Measurements from ENCODE around the gene PALD1. TPM values are rescaled to one million over a fixed set of nuclear protein-coding genes. Genes with fewer than 3 reads are reported as not detected.
A peak's percentile ranks its signal among the peaks of the same experiment; 100 is the strongest.

Gene PALD1
- total RNA-seq, 1 donor from 2014 or later = 1.8 TPM

DNA sequence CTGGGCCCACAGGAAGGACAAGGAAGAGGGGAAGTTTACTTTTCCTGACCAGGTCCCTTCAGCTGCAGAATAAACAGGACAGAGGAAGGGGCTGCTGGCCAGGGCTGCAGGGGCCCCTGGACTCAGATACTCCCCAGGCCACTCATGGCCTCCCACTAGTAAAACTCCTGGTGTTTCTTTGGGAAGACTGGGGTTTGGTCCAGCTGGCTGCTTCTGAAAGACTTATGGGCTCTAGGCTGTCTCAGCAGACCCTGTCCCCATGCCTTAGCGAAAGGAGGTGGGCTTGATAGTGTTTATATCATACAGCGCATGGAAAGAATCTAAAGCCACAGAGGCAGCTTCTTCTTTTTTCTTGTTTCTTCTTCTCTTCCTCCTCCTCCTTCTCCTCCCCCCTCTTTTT, 56.4 kb downstream of the PALD1 start:
- Mint-ChIP-seq H3K27ac (ENCODE audit: unreplicated experiment) (no peak overlapping the region), H3K4me3 (ENCODE audit: unreplicated experiment) (no peak overlapping the region)

GRCh38 chr10:70535451-70535850, 56.9 kb downstream of the PALD1 start:
- Histone ChIP-seq H3K9me3 (ENCODE audit: insufficient read depth, low read depth, low read length) (no peaks in the 10 kb centered on the region), H3K4me3 (ENCODE audit: insufficient read depth, low read depth, low read length) (no peak overlapping the region), H4K20me1 (ENCODE audit: insufficient read depth, low read length) (peaks cover 3% of the 10 kb centered on the region), H3K79me2 (ENCODE audit: insufficient read depth, low read length) (no peaks in the 10 kb centered on the region), H3K9ac (ENCODE audit: low read length) (no peak overlapping the region), H3K27ac (ENCODE audit: low read depth, low read length) (no peak overlapping the region), H3K4me1 (ENCODE audit: insufficient read depth, low read length) (peaks cover 4% of the 10 kb centered on the region), H3K27me3 (ENCODE audit: insufficient read depth, low read length) (peaks cover 3% of the 10 kb centered on the region), H2AFZ (ENCODE audit: low read depth, low read length) (no peak overlapping the region), H3K36me3 (ENCODE audit: insufficient read depth, low read length) (no peaks in the 10 kb centered on the region), H3K4me2 (ENCODE audit: low read length) (no peak overlapping the region)
- Mint-ChIP-seq H3K36me3 (ENCODE audit: low read depth, unreplicated experiment) (no peaks in the 10 kb centered on the region), H3K9me3 (ENCODE audit: unreplicated experiment) (peaks cover 2% of the 10 kb centered on the region), H3K4me1 (ENCODE audit: low read depth, unreplicated experiment) (peaks cover 10% of the 10 kb centered on the region), H3K27ac (ENCODE audit: unreplicated experiment) (no peak overlapping the region), H3K4me3 (ENCODE audit: unreplicated experiment) (no peak overlapping the region), H3K27me3 (ENCODE audit: low read depth, unreplicated experiment) (peaks cover 19% of the 10 kb centered on the region)
- DNase-seq (ENCODE audit: low read depth) = no peak
- no peak for FAIRE-seq
- TF ChIP-seq, protein P1, sequence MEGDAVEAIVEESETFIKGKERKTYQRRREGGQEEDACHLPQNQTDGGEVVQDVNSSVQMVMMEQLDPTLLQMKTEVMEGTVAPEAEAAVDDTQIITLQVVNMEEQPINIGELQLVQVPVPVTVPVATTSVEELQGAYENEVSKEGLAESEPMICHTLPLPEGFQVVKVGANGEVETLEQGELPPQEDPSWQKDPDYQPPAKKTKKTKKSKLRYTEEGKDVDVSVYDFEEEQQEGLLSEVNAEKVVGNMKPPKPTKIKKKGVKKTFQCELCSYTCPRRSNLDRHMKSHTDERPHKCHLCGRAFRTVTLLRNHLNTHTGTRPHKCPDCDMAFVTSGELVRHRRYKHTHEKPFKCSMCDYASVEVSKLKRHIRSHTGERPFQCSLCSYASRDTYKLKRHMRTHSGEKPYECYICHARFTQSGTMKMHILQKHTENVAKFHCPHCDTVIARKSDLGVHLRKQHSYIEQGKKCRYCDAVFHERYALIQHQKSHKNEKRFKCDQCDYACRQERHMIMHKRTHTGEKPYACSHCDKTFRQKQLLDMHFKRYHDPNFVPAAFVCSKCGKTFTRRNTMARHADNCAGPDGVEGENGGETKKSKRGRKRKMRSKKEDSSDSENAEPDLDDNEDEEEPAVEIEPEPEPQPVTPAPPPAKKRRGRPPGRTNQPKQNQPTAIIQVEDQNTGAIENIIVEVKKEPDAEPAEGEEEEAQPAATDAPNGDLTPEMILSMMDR (IDR thresholded peaks at IDR 0.05; ENCODE audit: insufficient read depth, low read depth, low read length) = no peak
- TF ChIP-seq EZH2 (IDR thresholded peaks at IDR 0.05; ENCODE audit: insufficient read depth, low read length) = no peak

More for the DNA sequence above, 56.4 kb downstream of the PALD1 start:
- peaks cover 19% of the 10 kb centered on the region for H3K27me3 Mint-ChIP-seq (ENCODE audit: low read depth, unreplicated experiment)
- H3K79me2 ChIP-seq (ENCODE audit: insufficient read depth, low read length) = no peaks in the 10 kb centered on the region
- H3K4me1 ChIP-seq (ENCODE audit: insufficient read depth, low read length) = no peaks in the 10 kb centered on the region
- H3K9me3 Mint-ChIP-seq (ENCODE audit: unreplicated experiment) = peaks cover under 1% of the 10 kb centered on the region
- H3K9ac ChIP-seq (ENCODE audit: low read length) = no peak overlapping the region
- TF ChIP-seq, protein P1 (IDR thresholded peaks at IDR 0.05; ENCODE audit: insufficient read depth, low read depth, low read length) = no peak
- no peak for TF ChIP-seq EZH2 (IDR thresholded peaks at IDR 0.05; ENCODE audit: insufficient read depth, low read length)
- no peaks in the 10 kb centered on the region for H3K36me3 ChIP-seq (ENCODE audit: insufficient read depth, low read length)
- H3K4me3 ChIP-seq (ENCODE audit: insufficient read depth, low read depth, low read length) = no peak overlapping the region
- no peak overlapping the region for H2AFZ ChIP-seq (ENCODE audit: low read depth, low read length)
- FAIRE-seq = no peak
- H3K9me3 ChIP-seq (ENCODE audit: insufficient read depth, low read depth, low read length) = no peaks in the 10 kb centered on the region
- no peak overlapping the region for H3K4me2 ChIP-seq (ENCODE audit: low read length)
- no peak overlapping the region for H3K27ac ChIP-seq (ENCODE audit: low read depth, low read length)
- no peak for DNase-seq (ENCODE audit: low read depth)
- peaks cover 3% of the 10 kb centered on the region for H3K27me3 ChIP-seq (ENCODE audit: insufficient read depth, low read length)
- peaks cover 3% of the 10 kb centered on the region for H4K20me1 ChIP-seq (ENCODE audit: insufficient read depth, low read length)
- peaks cover 5% of the 10 kb centered on the region for H3K4me1 Mint-ChIP-seq (ENCODE audit: low read depth, unreplicated experiment)
- no peaks in the 10 kb centered on the region for H3K36me3 Mint-ChIP-seq (ENCODE audit: low read depth, unreplicated experiment)

DNA sequence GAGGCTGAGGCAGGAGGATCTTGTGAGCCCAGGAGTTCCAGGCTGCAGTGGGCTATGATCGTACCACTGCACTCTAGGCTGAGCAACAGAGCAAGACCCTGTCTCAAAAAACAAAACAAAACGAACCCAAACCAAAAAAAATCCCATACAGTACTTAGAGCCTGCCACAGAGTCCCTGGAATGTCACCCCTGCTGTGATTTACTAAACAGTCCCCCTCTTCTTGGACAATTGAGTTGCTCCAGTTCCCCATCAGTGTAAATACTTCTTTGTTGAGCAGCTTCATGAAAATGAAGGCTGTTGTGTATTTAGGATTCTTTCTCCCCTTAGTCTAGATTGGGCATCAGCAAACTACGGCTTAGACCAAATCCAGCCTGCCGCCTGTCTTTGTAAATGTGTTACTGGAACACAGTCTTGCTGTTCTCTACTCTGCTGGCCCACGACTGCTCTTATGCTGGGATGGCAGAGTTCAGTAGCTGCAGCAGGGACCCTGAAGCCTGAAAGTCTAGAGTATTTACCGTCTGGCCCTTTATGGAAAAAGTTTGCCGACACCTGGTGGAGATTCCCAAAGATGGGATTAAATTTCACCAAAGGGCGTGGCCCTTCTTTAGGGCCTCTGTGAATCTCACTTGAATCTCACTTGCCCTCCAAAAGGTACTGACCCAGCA, 57.8 kb downstream of the PALD1 start:
- Mint-ChIP-seq H3K27me3 (ENCODE audit: low read depth, unreplicated experiment) (peaks cover 19% of the 10 kb centered on the region), H3K36me3 (ENCODE audit: low read depth, unreplicated experiment) (no peaks in the 10 kb centered on the region), H3K4me1 (ENCODE audit: low read depth, unreplicated experiment) (peaks cover 10% of the 10 kb centered on the region), H3K27ac (ENCODE audit: unreplicated experiment) (peak overlapping the region; percentile 55), H3K4me3 (ENCODE audit: unreplicated experiment) (no peak overlapping the region), H3K9me3 (ENCODE audit: unreplicated experiment) (peaks cover 2% of the 10 kb centered on the region)
- Histone ChIP-seq H2AFZ (ENCODE audit: low read depth, low read length) (no peak overlapping the region), H3K4me1 (ENCODE audit: insufficient read depth, low read length) (peaks cover 4% of the 10 kb centered on the region), H3K36me3 (ENCODE audit: insufficient read depth, low read length) (no peaks in the 10 kb centered on the region), H3K9ac (ENCODE audit: low read length) (no peak overlapping the region), H4K20me1 (ENCODE audit: insufficient read depth, low read length) (peaks cover 3% of the 10 kb centered on the region), H3K27me3 (ENCODE audit: insufficient read depth, low read length) (peaks cover 3% of the 10 kb centered on the region), H3K4me2 (ENCODE audit: low read length) (no peak overlapping the region), H3K9me3 (ENCODE audit: insufficient read depth, low read depth, low read length) (no peaks in the 10 kb centered on the region), H3K27ac (ENCODE audit: low read depth, low read length) (no peak overlapping the region), H3K79me2 (ENCODE audit: insufficient read depth, low read length) (no peaks in the 10 kb centered on the region), H3K4me3 (ENCODE audit: insufficient read depth, low read depth, low read length) (no peak overlapping the region)
- FAIRE-seq (no peak), DNase-seq (ENCODE audit: low read depth) (no peak)
- TF ChIP-seq, protein P1 (IDR thresholded peaks at IDR 0.05; ENCODE audit: insufficient read depth, low read depth, low read length) = no peak
